Body of pancreas (tissue), 4 donors: Measurements from ENCODE around the gene PCYOX1L.

Source experiments
- POLR2A ChIP-seq, 3 donors: fragments of 450-650 bp; IDR thresholded peaks; one replicate each; pipeline ENCODE4 v1.6.1; 2016; ENCODE audit warnings: antibody characterized with exemption in 3 of 3, mild to moderate bottlenecking in 2 of 3
- TF ChIP-seq, protein P1 (sequence below), 7 experiments: fragments of 450-650 bp in 4 of 7; fragments of 200-600 bp in 3 of 7; sonication (generic) in 3 of 7; IDR thresholded peaks; one replicate each; pipeline ENCODE4 v1.5.1; 2016 to 2019; ENCODE audit warnings: antibody characterized with exemption in 7 of 7

DNA sequence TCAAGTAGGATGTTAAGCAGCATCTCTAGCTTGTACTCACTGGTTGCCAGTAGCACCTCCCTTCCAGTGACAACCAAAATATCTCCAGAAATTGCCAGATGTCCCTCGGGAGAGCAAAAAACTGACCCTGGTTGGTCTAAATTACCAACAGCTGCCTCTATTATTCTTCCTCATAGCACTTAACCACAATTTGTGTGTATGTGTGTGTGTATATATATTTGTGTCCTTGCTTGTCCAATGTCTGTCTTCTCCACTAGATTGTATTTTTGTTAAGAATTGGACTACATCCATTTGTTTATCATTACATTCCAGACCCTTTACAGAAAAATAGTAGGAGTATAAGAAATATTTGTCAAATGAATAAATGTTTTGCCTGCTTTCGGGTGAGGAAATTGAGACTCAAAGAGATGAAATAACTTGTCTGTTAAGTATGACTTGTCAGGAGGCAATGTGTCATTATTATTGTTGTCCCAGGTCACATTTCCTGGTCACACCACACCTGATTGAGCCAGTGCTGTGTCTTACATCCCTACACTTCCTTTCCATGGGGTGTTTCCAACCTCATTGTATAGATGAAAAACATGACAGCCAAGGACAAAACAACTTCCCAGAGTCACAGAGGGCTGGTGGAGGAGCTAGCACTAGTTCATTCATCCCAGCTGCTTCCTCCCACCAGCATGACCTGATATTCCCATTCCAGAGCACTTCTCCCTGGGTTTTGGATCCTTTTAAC is 24.0 kb upstream of the PCYOX1L start:
- no peak for TF ChIP-seq POLR2A (IDR thresholded peaks at IDR 0.05)
- TF ChIP-seq, protein P1, sequence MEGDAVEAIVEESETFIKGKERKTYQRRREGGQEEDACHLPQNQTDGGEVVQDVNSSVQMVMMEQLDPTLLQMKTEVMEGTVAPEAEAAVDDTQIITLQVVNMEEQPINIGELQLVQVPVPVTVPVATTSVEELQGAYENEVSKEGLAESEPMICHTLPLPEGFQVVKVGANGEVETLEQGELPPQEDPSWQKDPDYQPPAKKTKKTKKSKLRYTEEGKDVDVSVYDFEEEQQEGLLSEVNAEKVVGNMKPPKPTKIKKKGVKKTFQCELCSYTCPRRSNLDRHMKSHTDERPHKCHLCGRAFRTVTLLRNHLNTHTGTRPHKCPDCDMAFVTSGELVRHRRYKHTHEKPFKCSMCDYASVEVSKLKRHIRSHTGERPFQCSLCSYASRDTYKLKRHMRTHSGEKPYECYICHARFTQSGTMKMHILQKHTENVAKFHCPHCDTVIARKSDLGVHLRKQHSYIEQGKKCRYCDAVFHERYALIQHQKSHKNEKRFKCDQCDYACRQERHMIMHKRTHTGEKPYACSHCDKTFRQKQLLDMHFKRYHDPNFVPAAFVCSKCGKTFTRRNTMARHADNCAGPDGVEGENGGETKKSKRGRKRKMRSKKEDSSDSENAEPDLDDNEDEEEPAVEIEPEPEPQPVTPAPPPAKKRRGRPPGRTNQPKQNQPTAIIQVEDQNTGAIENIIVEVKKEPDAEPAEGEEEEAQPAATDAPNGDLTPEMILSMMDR (IDR thresholded peaks at IDR 0.05), result no peak
